ENCODE results near the gene CHP1.

GRCh38 chr15:41323611-41324010 is 92.5 kb downstream of the CHP1 start:
- TF ChIP-seq CTCF (conservative IDR thresholded peaks at IDR 0.05; ENCODE audit: low read depth, low read length) (no peak), EZH2 (IDR thresholded peaks at IDR 0.05; ENCODE audit: borderline replicate concordance, low read depth, low read length, poor library complexity, severe bottlenecking) (no peak)

Measured in A673 (cell line).